Activated B cell treated with CpG ODN at 0.5 μM for 24 hours (primary cell): ENCODE measurements around the gene EPHB2. TPM values are rescaled to one million over a fixed set of nuclear protein-coding genes. Genes with fewer than 3 reads are reported as not detected.

Experiments used
- ATAC-seq: fragments of 200-7000 bp; cut with Tn5 transposase; one replicate; pipeline ENCODE4 v1.10.0; 2021; ENCODE audit warnings: low read depth, mild to moderate bottlenecking, moderate library complexity
- CTCF ChIA-PET: fragments of 350-600 bp; sonication (Branson Sonifier 250); formaldehyde crosslinking; loops from one replicate; lab custom pipeline; 2021; ENCODE audit warnings: antibody characterized with exemption; lab: Charles Lee
- POLR2A ChIA-PET: fragments of 350-600 bp; sonication (Branson Sonifier 250); formaldehyde crosslinking; loops from one replicate; lab custom pipeline; 2021; ENCODE audit warnings: antibody characterized with exemption; lab: Charles Lee
- DNase-seq: peaks from one replicate; pipeline ENCODE4 v3.0.0; 2022
- H3K27ac Mint-ChIP-seq: one replicate; pipeline ENCODE4 v1.8.0; 2020; ENCODE audit warnings: mixed read lengths
- H3K27me3 Mint-ChIP-seq: one replicate; pipeline ENCODE4 v1.8.0; 2021; ENCODE audit warnings: mixed read lengths
- H3K36me3 Mint-ChIP-seq: one replicate; pipeline ENCODE4 v1.8.0; 2021; ENCODE audit warnings: low read depth, mixed read lengths
- H3K4me1 Mint-ChIP-seq: one replicate; pipeline ENCODE4 v1.8.0; 2021; ENCODE audit warnings: mixed read lengths
- H3K4me3 Mint-ChIP-seq: one replicate; pipeline ENCODE4 v1.8.0; 2020; ENCODE audit warnings: mild to moderate bottlenecking, mixed read lengths
- H3K9me3 Mint-ChIP-seq: one replicate; pipeline ENCODE4 v1.8.0; 2020; ENCODE audit warnings: mixed read lengths
- CTCF ChIP-seq: fragments of 200-600 bp; IDR thresholded peaks from one replicate; pipeline ENCODE4 v1.8.0; 2022; ENCODE audit warnings: antibody characterized with exemption, mild to moderate bottlenecking
- intact Hi-C: fragments of 100-400 bp; cut with micrococcal nuclease; formaldehyde crosslinking; loops from one replicate; pipeline ENCODE4 v1.15.1; 2024
- total RNA-seq: library from RNA; stranded (reverse); gene quantifications from 2 replicates; pipeline ENCODE4 v1.2.3, GENCODE V29; 2022

The EPHB2 gene
- total RNA-seq, 1 donor from 2014 or later = 0.13 TPM

- no peak for TF ChIP-seq CTCF
- ChIA-PET POLR2A (no interaction called here), CTCF (no interaction called here)
- H3K36me3 Mint-ChIP-seq = no peaks in the 10 kb centered on the region
- H3K4me1 Mint-ChIP-seq = no peaks in the 10 kb centered on the region
- no peak overlapping the region for H3K27ac Mint-ChIP-seq
- no peaks in the 10 kb centered on the region for H3K9me3 Mint-ChIP-seq
- DNase-seq = no peak
- peaks cover 2% of the 10 kb centered on the region for H3K27me3 Mint-ChIP-seq
- intact Hi-C loops = no loop called here
- no peak overlapping the region for H3K4me3 Mint-ChIP-seq
- no peak for ATAC-seq
Observed at GRCh38 chr1:22755641-22756040, 45.0 kb downstream of the EPHB2 start.

GRCh38 chr1:22756125-22756735 lies 45.6 kb downstream of the EPHB2 start:
- no peak overlapping the region for H3K4me3 Mint-ChIP-seq
- no peak for ATAC-seq
- H3K36me3 Mint-ChIP-seq = no peaks in the 10 kb centered on the region
- ChIA-PET CTCF (no interaction called here), POLR2A (no interaction called here)
- H3K9me3 Mint-ChIP-seq = no peaks in the 10 kb centered on the region
- H3K27me3 Mint-ChIP-seq = peaks cover 2% of the 10 kb centered on the region
- no peak for DNase-seq
- intact Hi-C loops = no loop called here
- no peak overlapping the region for H3K27ac Mint-ChIP-seq
- no peaks in the 10 kb centered on the region for H3K4me1 Mint-ChIP-seq
- TF ChIP-seq CTCF = no peak

- H3K27me3 Mint-ChIP-seq = peaks cover 2% of the 10 kb centered on the region
- ATAC-seq = no peak
- ChIA-PET POLR2A (no interaction called here), CTCF (no interaction called here)
- H3K9me3 Mint-ChIP-seq = no peaks in the 10 kb centered on the region
- H3K27ac Mint-ChIP-seq = no peak overlapping the region
- no peaks in the 10 kb centered on the region for H3K36me3 Mint-ChIP-seq
- intact Hi-C loops = no loop called here
- TF ChIP-seq CTCF = no peak
- no peak overlapping the region for H3K4me3 Mint-ChIP-seq
- DNase-seq = no peak
- no peaks in the 10 kb centered on the region for H3K4me1 Mint-ChIP-seq
Observed at GRCh38 chr1:22760455-22760854, 49.8 kb downstream of the EPHB2 start.

GRCh38 chr1:22761101-22761500 lies 50.5 kb downstream of the EPHB2 start:
- DNase-seq (no peak), ATAC-seq (no peak)
- ChIA-PET POLR2A (no interaction called here), CTCF (no interaction called here)
- Mint-ChIP-seq H3K4me3 (no peak overlapping the region), H3K36me3 (no peaks in the 10 kb centered on the region), H3K9me3 (no peaks in the 10 kb centered on the region), H3K27ac (no peak overlapping the region), H3K27me3 (peaks cover 2% of the 10 kb centered on the region), H3K4me1 (no peaks in the 10 kb centered on the region)
- intact Hi-C loops = no loop called here
- TF ChIP-seq CTCF = no peak

GRCh38 chr1:22761821-22762220 lies 51.2 kb downstream of the EPHB2 start:
- Mint-ChIP-seq H3K4me1 (no peaks in the 10 kb centered on the region), H3K27me3 (peaks cover 2% of the 10 kb centered on the region), H3K27ac (no peak overlapping the region), H3K9me3 (no peaks in the 10 kb centered on the region), H3K36me3 (no peaks in the 10 kb centered on the region), H3K4me3 (no peak overlapping the region)
- ATAC-seq (no peak), DNase-seq (no peak)
- ChIA-PET POLR2A (no interaction called here), CTCF (no interaction called here)
- intact Hi-C loops = no loop called here
- TF ChIP-seq CTCF = no peak
